GM12878 (cell line): ENCODE measurements around the gene PHC1. TPM values are rescaled to one million over a fixed set of nuclear protein-coding genes. Genes with fewer than 3 reads are reported as not detected.

Source experiments
- CREM ChIP-seq: IDR thresholded peaks from 2 replicates; pipeline ENCODE4 v1.6.1; 2014; ENCODE audit warnings: antibody characterized with exemption, low read depth
- CTCF ChIP-seq, 3 experiments: IDR thresholded peaks in 2 of 3; conservative IDR thresholded peaks in 1 of 3; 2 replicates each; pipeline ENCODE4 v1.5.1; 2011; ENCODE audit warnings: low read depth in 3 of 3, low read length in 3 of 3, mild to moderate bottlenecking in 3 of 3, control low read depth in 2 of 3, moderate library complexity in 2 of 3, inconsistent platforms in 1 of 3, mixed read lengths in 1 of 3; ENCODE audit not compliant: control insufficient read depth in 2 of 3, insufficient read depth in 1 of 3; ENCODE audit errors: extremely low read depth in 1 of 3
- DPF2 ChIP-seq: fragments of 450-650 bp; IDR thresholded peaks from 2 replicates; pipeline ENCODE4 v1.6.1; 2017; ENCODE audit warnings: mild to moderate bottlenecking
- EGR1 ChIP-seq, 2 experiments: IDR thresholded peaks; 1 replicate in 1 of 2; 2 replicates in 1 of 2; pipeline ENCODE4 v1.6.1; 2011 to 2012; ENCODE audit warnings: low read depth in 2 of 2, low read length in 2 of 2, borderline replicate concordance in 1 of 2, mild to moderate bottlenecking in 1 of 2, moderate library complexity in 1 of 2
- FOS ChIP-seq: IDR thresholded peaks from 3 replicates; pipeline ENCODE4 v1.6.1; 2011; ENCODE audit warnings: borderline replicate concordance; ENCODE audit not compliant: insufficient read length; ENCODE audit errors: extremely low read depth
- GABPA ChIP-seq: IDR thresholded peaks from 2 replicates; pipeline ENCODE4 v1.6.1; 2014; ENCODE audit warnings: antibody characterized with exemption, low read depth, mild to moderate bottlenecking, inconsistent platforms
- IRF3 ChIP-seq: fragments of 450-650 bp; IDR thresholded peaks from 2 replicates; pipeline ENCODE4 v1.6.1; 2014; ENCODE audit warnings: mild to moderate bottlenecking
- IRF5 ChIP-seq: fragments of 450-650 bp; IDR thresholded peaks from 2 replicates; pipeline ENCODE4 v1.6.1; 2017; ENCODE audit warnings: borderline replicate concordance
- MAX ChIP-seq: IDR thresholded peaks from 2 replicates; pipeline ENCODE4 v1.6.1; 2012; ENCODE audit warnings: low read depth, low read length, improper control_type of control experiment
- NKRF ChIP-seq: fragments of 450-650 bp; conservative IDR thresholded peaks from 2 replicates; pipeline ENCODE4 v1.6.1; 2017; ENCODE audit warnings: mild to moderate bottlenecking, moderate library complexity
- NR2C1 ChIP-seq: fragments of 450-650 bp; IDR thresholded peaks from 2 replicates; pipeline ENCODE4 v1.6.1; 2017; ENCODE audit warnings: antibody characterized with exemption, mild to moderate bottlenecking, moderate library complexity
- RUNX3 ChIP-seq: IDR thresholded peaks from 2 replicates; pipeline ENCODE4 v1.6.1; 2012; ENCODE audit warnings: low read length, inconsistent platforms
- STAT1 ChIP-seq: fragments of 450-650 bp; conservative IDR thresholded peaks from 2 replicates; pipeline ENCODE4 v1.6.1; 2014; ENCODE audit warnings: antibody characterized with exemption, mild to moderate bottlenecking
- TBL1XR1 ChIP-seq: IDR thresholded peaks from 2 replicates; pipeline ENCODE4 v1.6.1; 2012; ENCODE audit warnings: low read depth, low read length, improper control_type of control experiment
- TCF3 ChIP-seq: IDR thresholded peaks from 2 replicates; pipeline ENCODE4 v1.6.1; 2012; ENCODE audit warnings: low read depth, mild to moderate bottlenecking, low read length, borderline replicate concordance; ENCODE audit not compliant: insufficient read depth
- ZBTB11 ChIP-seq: fragments of 450-650 bp; formaldehyde crosslinking; IDR thresholded peaks from 2 replicates; pipeline ENCODE4 v1.5.0; 2022; ENCODE audit warnings: mild to moderate bottlenecking, missing genetic modification characterization
- ZNF274 ChIP-seq: IDR thresholded peaks from one replicate; pipeline ENCODE4 v1.8.0; 2011; ENCODE audit not compliant: insufficient read length, insufficient read depth
- ZZZ3 ChIP-seq: IDR thresholded peaks from 2 replicates; pipeline ENCODE4 v1.6.1; 2011; ENCODE audit warnings: low read depth; ENCODE audit not compliant: control insufficient read depth, insufficient read length
- polyA plus RNA-seq, 11 experiments: library from polyadenylated mRNA; depleted of rRNA in 4 of 11; unstranded in 6 of 11; stranded (reverse) in 5 of 11; fragments of >200 nt; fragmentation: Nextera tagmentation in 4 of 11; fragmentation: Illumina TruSeq in 1 of 11; extraction: Ambion mirVana in 4 of 11; extraction: Trizol in 1 of 11; gene quantifications; 1 replicate in 1 of 11; 2 replicates in 10 of 11; pipeline versions ENCODE4 v1.2.1 to v1.2.3, GENCODE V29; 2011 to 2016; ENCODE audit warnings: inconsistent platforms in 2 of 11, missing spikeins in 2 of 11, low read depth in 1 of 11
- total RNA-seq, 4 experiments: library from RNA; depleted of rRNA in 3 of 4; stranded (reverse); fragments of >200 nt in 3 of 4; fragmentation: Illumina TruSeq in 1 of 4; extraction: Trizol in 1 of 4; gene quantifications; 2 replicates each; pipeline versions ENCODE4 v1.2.1 to v1.2.3, GENCODE V29; 2013 to 2021

Gene PHC1
- total and polyA plus RNA-seq, 10 of the 15 experiments (the other 5 are each of a cell fraction or from before 2014, with no cell fraction given) = 0.50 to 16.3 (median 2.1) TPM

- no peak for TF ChIP-seq TCF3
- no peak for TF ChIP-seq ZNF274
- no peak for TF ChIP-seq NR2C1
- TF ChIP-seq ZZZ3 = no peak
- TF ChIP-seq CREM = no peak
- TF ChIP-seq IRF3 = no peak
- TF ChIP-seq ZBTB11 (CRISPR knock-in tag) = no peak
- no peak for TF ChIP-seq DPF2
- TF ChIP-seq NKRF = no peak
- no peak for TF ChIP-seq IRF5
- TF ChIP-seq STAT1 = no peak
- TF ChIP-seq FOS = no peak
- no peak for TF ChIP-seq CTCF (IDR thresholded peaks at IDR 0.05 in 2 of 3, conservative IDR thresholded peaks at IDR 0.05 in 1 of 3; ENCODE audit: control insufficient read depth in 2 of 3, extremely low read depth in 1 of 3, insufficient read depth in 1 of 3, low read depth in 3 of 3, low read length in 3 of 3)
- TF ChIP-seq RUNX3 = peak; percentile 42; the same call in 1 of the 2 replicates
- TF ChIP-seq TBL1XR1 = no peak
- no peak for TF ChIP-seq EGR1 (IDR thresholded peaks at IDR 0.05; ENCODE audit: borderline replicate concordance in 1 of 2, low read depth in 2 of 2, low read length in 2 of 2)
- 0 out of 2 replicates have a peak, but pooled peaks have one; percentile 11 for TF ChIP-seq GABPA
- TF ChIP-seq MAX = no peak
Measured at GRCh38 chr12:8947737-8948136, 33.4 kb downstream of the PHC1 start (continued).
